WTC11 (cell line): ENCODE measurements around the gene RRAD. TPM values are rescaled to one million over a fixed set of nuclear protein-coding genes. Genes with fewer than 3 reads are reported as not detected.
A peak's percentile ranks its signal among the peaks of the same experiment; 100 is the strongest.

Source experiments
- CREB1 ChIP-seq: sonication (generic); formaldehyde crosslinking; IDR thresholded peaks from 2 replicates; pipeline ENCODE4 v1.8.0; 2023; ENCODE audit warnings: mild to moderate bottlenecking, missing genetic modification reagents
- CTCF ChIP-seq: fragments of 200-600 bp; IDR thresholded peaks from 2 replicates; pipeline ENCODE4 v1.8.0; 2022; ENCODE audit warnings: antibody characterized with exemption
- FOXJ3 ChIP-seq: sonication (generic); formaldehyde crosslinking; IDR thresholded peaks from 2 replicates; pipeline ENCODE4 v1.9.0; 2021; ENCODE audit warnings: missing genetic modification reagents, mild to moderate bottlenecking, borderline replicate concordance
- FOXP1 ChIP-seq: sonication (generic); formaldehyde crosslinking; IDR thresholded peaks from 2 replicates; pipeline ENCODE4 v1.8.0; 2022; ENCODE audit warnings: missing genetic modification reagents, mild to moderate bottlenecking, moderate library complexity, borderline replicate concordance
- HMGA2 ChIP-seq: fragments of 250-450 bp; sonication (Bioruptor Pico); IDR thresholded peaks from 2 replicates; pipeline ENCODE4 v1.4.0; 2021; ENCODE audit warnings: mild to moderate bottlenecking, moderate library complexity
- JAZF1 ChIP-seq: fragments of 250-450 bp; sonication (Bioruptor Pico); IDR thresholded peaks from 2 replicates; pipeline ENCODE4 v1.9.0; 2021; ENCODE audit warnings: moderate library complexity, mild to moderate bottlenecking, inconsistent platforms
- JUN ChIP-seq: sonication (generic); formaldehyde crosslinking; IDR thresholded peaks from 2 replicates; pipeline ENCODE4 v1.8.0; 2023; ENCODE audit warnings: mild to moderate bottlenecking, missing genetic modification reagents
- MYBL2 ChIP-seq: sonication (generic); formaldehyde crosslinking; IDR thresholded peaks from 2 replicates; pipeline ENCODE4 v1.8.1; 2023; ENCODE audit warnings: mild to moderate bottlenecking, moderate library complexity, missing genetic modification reagents
- NFATC4 ChIP-seq: fragments of 250-450 bp; sonication (Bioruptor Pico); IDR thresholded peaks from 2 replicates; pipeline ENCODE4 v1.9.0; 2021; ENCODE audit warnings: mild to moderate bottlenecking
- NR2C2 ChIP-seq: sonication (generic); formaldehyde crosslinking; IDR thresholded peaks from 2 replicates; pipeline ENCODE4 v1.8.0; 2022; ENCODE audit warnings: mild to moderate bottlenecking, missing genetic modification reagents
- PRRX2 ChIP-seq: fragments of 250-450 bp; sonication (Bioruptor Pico); IDR thresholded peaks from 2 replicates; pipeline ENCODE4 v1.8.0; 2021; ENCODE audit warnings: mild to moderate bottlenecking
- RORB ChIP-seq: fragments of 250-450 bp; sonication (Bioruptor Pico); IDR thresholded peaks from 2 replicates; pipeline ENCODE4 v1.9.0; 2021; ENCODE audit warnings: mild to moderate bottlenecking
- SMAD4 ChIP-seq: sonication (generic); formaldehyde crosslinking; IDR thresholded peaks from 2 replicates; pipeline ENCODE4 v1.8.0; 2022; ENCODE audit warnings: mild to moderate bottlenecking, missing genetic modification reagents
- SP1 ChIP-seq: sonication (generic); formaldehyde crosslinking; conservative IDR thresholded peaks from 2 replicates; pipeline ENCODE4 v1.8.1; 2022; ENCODE audit warnings: missing genetic modification reagents
- STAT6 ChIP-seq: sonication (generic); formaldehyde crosslinking; conservative IDR thresholded peaks from 2 replicates; pipeline ENCODE4 v1.8.1; 2023; ENCODE audit warnings: mild to moderate bottlenecking, low read depth, missing genetic modification reagents, moderate library complexity
- ZNF219 ChIP-seq: sonication (generic); formaldehyde crosslinking; IDR thresholded peaks from 2 replicates; pipeline ENCODE4 v1.8.0; 2023; ENCODE audit warnings: missing genetic modification reagents, mild to moderate bottlenecking, borderline replicate concordance
- ZNF671 ChIP-seq: fragments of 250-450 bp; sonication (Bioruptor Pico); IDR thresholded peaks from 2 replicates; pipeline ENCODE4 v1.8.0; 2021; ENCODE audit warnings: mild to moderate bottlenecking
- total RNA-seq: library from RNA; stranded (reverse); gene quantifications from 3 replicates; pipeline ENCODE4 v1.2.3, GENCODE V29; 2021
- TF ChIP-seq, protein P1 (sequence below): sonication (generic); formaldehyde crosslinking; IDR thresholded peaks from 2 replicates; pipeline ENCODE4 v1.8.1; 2023; ENCODE audit warnings: mild to moderate bottlenecking, moderate library complexity, missing genetic modification reagents
- TF ChIP-seq, protein P2 (sequence below): sonication (generic); formaldehyde crosslinking; IDR thresholded peaks from 2 replicates; pipeline ENCODE4 v1.8.1; 2023; ENCODE audit warnings: mild to moderate bottlenecking, missing genetic modification reagents
- TF ChIP-seq, protein P3 (sequence below): sonication (generic); formaldehyde crosslinking; IDR thresholded peaks from 2 replicates; pipeline ENCODE4 v1.8.0; 2023; ENCODE audit warnings: missing genetic modification reagents
- TF ChIP-seq, protein P4 (sequence below): fragments of 250-450 bp; sonication (Bioruptor Pico); IDR thresholded peaks from 2 replicates; pipeline ENCODE4 v2.1.2; 2022; ENCODE audit warnings: mild to moderate bottlenecking, moderate library complexity
- TF ChIP-seq, protein P5 (sequence below): sonication (generic); formaldehyde crosslinking; IDR thresholded peaks from 2 replicates; pipeline ENCODE4 v1.8.0; 2022; ENCODE audit warnings: mild to moderate bottlenecking, missing genetic modification reagents
- TF ChIP-seq, protein P6 (sequence below): sonication (generic); formaldehyde crosslinking; IDR thresholded peaks from 2 replicates; pipeline ENCODE4 v1.8.1; 2023; ENCODE audit warnings: mild to moderate bottlenecking, missing genetic modification reagents, moderate library complexity
- TF ChIP-seq, protein P7 (sequence below): fragments of 250-450 bp; sonication (Bioruptor Pico); IDR thresholded peaks from 2 replicates; pipeline ENCODE4 v1.9.0; 2021; ENCODE audit warnings: mild to moderate bottlenecking, borderline replicate concordance

Gene RRAD
- total RNA-seq, 1 experiment from 2014 or later = 0.52 TPM

- TF ChIP-seq JUN (CRISPR knock-in tag) = no peak
- TF ChIP-seq, protein P1, sequence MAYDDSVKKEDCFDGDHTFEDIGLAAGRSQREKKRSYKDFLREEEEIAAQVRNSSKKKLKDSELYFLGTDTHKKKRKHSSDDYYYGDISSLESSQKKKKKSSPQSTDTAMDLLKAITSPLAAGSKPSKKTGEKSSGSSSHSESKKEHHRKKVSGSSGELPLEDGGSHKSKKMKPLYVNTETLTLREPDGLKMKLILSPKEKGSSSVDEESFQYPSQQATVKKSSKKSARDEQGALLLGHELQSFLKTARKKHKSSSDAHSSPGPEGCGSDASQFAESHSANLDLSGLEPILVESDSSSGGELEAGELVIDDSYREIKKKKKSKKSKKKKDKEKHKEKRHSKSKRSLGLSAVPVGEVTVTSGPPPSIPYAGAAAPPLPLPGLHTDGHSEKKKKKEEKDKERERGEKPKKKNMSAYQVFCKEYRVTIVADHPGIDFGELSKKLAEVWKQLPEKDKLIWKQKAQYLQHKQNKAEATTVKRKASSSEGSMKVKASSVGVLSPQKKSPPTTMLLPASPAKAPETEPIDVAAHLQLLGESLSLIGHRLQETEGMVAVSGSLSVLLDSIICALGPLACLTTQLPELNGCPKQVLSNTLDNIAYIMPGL (CRISPR knock-in tag) = peak; percentile 64; the same call in 1 of the 2 replicates
- TF ChIP-seq, protein P2, sequence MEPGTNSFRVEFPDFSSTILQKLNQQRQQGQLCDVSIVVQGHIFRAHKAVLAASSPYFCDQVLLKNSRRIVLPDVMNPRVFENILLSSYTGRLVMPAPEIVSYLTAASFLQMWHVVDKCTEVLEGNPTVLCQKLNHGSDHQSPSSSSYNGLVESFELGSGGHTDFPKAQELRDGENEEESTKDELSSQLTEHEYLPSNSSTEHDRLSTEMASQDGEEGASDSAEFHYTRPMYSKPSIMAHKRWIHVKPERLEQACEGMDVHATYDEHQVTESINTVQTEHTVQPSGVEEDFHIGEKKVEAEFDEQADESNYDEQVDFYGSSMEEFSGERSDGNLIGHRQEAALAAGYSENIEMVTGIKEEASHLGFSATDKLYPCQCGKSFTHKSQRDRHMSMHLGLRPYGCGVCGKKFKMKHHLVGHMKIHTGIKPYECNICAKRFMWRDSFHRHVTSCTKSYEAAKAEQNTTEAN (CRISPR knock-in tag) = 0 out of 2 replicates have a peak, but pooled peaks have one; percentile 51
- TF ChIP-seq SMAD4 = no peak
- no peak for TF ChIP-seq JAZF1 (CRISPR knock-in tag)
- TF ChIP-seq, protein P3, sequence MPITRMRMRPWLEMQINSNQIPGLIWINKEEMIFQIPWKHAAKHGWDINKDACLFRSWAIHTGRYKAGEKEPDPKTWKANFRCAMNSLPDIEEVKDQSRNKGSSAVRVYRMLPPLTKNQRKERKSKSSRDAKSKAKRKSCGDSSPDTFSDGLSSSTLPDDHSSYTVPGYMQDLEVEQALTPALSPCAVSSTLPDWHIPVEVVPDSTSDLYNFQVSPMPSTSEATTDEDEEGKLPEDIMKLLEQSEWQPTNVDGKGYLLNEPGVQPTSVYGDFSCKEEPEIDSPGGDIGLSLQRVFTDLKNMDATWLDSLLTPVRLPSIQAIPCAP (CRISPR knock-in tag) = 0 out of 2 replicates have a peak, but pooled peaks have one; percentile 11
- peak; percentile 98 for TF ChIP-seq SP1
- TF ChIP-seq FOXJ3 (CRISPR knock-in tag) = no peak
- no peak for TF ChIP-seq PRRX2
- no peak for TF ChIP-seq ZNF219
- no peak for TF ChIP-seq ZNF671 (CRISPR knock-in tag)
- no peak for TF ChIP-seq STAT6
- TF ChIP-seq MYBL2 = no peak; the same call in none of the 2 replicates
- no peak for TF ChIP-seq NFATC4 (CRISPR knock-in tag)
- no peak for TF ChIP-seq NR2C2
- TF ChIP-seq RORB (CRISPR knock-in tag) = no peak
- TF ChIP-seq FOXP1 (CRISPR knock-in tag) = peak; percentile 54; the same call in 1 of the 2 replicates
- TF ChIP-seq, protein P4, sequence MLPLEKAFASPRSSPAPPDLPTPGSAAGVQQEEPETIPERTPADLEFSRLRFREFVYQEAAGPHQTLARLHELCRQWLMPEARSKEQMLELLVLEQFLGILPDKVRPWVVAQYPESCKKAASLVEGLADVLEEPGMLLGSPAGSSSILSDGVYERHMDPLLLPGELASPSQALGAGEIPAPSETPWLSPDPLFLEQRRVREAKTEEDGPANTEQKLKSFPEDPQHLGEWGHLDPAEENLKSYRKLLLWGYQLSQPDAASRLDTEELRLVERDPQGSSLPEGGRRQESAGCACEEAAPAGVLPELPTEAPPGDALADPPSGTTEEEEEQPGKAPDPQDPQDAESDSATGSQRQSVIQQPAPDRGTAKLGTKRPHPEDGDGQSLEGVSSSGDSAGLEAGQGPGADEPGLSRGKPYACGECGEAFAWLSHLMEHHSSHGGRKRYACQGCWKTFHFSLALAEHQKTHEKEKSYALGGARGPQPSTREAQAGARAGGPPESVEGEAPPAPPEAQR = no peak
- TF ChIP-seq HMGA2 (CRISPR knock-in tag) = no peak
- TF ChIP-seq, protein P5, sequence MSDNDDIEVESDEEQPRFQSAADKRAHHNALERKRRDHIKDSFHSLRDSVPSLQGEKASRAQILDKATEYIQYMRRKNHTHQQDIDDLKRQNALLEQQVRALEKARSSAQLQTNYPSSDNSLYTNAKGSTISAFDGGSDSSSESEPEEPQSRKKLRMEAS (CRISPR knock-in tag) = peak; percentile 81
- TF ChIP-seq CREB1 (CRISPR knock-in tag) = no peak
- no peak for TF ChIP-seq CTCF
- TF ChIP-seq, protein P6, sequence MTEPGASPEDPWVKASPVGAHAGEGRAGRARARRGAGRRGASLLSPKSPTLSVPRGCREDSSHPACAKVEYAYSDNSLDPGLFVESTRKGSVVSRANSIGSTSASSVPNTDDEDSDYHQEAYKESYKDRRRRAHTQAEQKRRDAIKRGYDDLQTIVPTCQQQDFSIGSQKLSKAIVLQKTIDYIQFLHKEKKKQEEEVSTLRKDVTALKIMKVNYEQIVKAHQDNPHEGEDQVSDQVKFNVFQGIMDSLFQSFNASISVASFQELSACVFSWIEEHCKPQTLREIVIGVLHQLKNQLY = no peak
- TF ChIP-seq, protein P7, sequence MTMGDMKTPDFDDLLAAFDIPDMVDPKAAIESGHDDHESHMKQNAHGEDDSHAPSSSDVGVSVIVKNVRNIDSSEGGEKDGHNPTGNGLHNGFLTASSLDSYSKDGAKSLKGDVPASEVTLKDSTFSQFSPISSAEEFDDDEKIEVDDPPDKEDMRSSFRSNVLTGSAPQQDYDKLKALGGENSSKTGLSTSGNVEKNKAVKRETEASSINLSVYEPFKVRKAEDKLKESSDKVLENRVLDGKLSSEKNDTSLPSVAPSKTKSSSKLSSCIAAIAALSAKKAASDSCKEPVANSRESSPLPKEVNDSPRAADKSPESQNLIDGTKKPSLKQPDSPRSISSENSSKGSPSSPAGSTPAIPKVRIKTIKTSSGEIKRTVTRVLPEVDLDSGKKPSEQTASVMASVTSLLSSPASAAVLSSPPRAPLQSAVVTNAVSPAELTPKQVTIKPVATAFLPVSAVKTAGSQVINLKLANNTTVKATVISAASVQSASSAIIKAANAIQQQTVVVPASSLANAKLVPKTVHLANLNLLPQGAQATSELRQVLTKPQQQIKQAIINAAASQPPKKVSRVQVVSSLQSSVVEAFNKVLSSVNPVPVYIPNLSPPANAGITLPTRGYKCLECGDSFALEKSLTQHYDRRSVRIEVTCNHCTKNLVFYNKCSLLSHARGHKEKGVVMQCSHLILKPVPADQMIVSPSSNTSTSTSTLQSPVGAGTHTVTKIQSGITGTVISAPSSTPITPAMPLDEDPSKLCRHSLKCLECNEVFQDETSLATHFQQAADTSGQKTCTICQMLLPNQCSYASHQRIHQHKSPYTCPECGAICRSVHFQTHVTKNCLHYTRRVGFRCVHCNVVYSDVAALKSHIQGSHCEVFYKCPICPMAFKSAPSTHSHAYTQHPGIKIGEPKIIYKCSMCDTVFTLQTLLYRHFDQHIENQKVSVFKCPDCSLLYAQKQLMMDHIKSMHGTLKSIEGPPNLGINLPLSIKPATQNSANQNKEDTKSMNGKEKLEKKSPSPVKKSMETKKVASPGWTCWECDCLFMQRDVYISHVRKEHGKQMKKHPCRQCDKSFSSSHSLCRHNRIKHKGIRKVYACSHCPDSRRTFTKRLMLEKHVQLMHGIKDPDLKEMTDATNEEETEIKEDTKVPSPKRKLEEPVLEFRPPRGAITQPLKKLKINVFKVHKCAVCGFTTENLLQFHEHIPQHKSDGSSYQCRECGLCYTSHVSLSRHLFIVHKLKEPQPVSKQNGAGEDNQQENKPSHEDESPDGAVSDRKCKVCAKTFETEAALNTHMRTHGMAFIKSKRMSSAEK (CRISPR knock-in tag) = no peak
These were observed 9.0 kb upstream of the RRAD start, which contains the start of gene CIAO2B (continued) for GRCh38 chr16:66934138-66934838.
